ENCODE results near the gene ELMO1. TPM values are rescaled to one million over a fixed set of nuclear protein-coding genes. Genes with fewer than 3 reads are reported as not detected.
A peak's percentile ranks its signal among the peaks of the same experiment; 100 is the strongest.

The ELMO1 gene
- total and polyA plus RNA-seq, 4 donors = 6.7 to 51.5 (median 14.8) TPM

- no peak for TF ChIP-seq REST (IDR thresholded peaks at IDR 0.05)
- no peak for TF ChIP-seq HNF4A (conservative IDR thresholded peaks at IDR 0.05)
Observed at GRCh38 chr7:37098762-37099161, 349.9 kb downstream of the ELMO1 start (continued).

GRCh38 chr7:37097983-37098382 is 350.7 kb downstream of the ELMO1 start:
- H3K4me1 ChIP-seq (ENCODE audit: control insufficient read depth in 4 of 4, insufficient read depth in 4 of 4, low read length in 3 of 4) = peaks cover 3 to 22% (median 16%) of the 10 kb centered on the region in 4 donors
- no peak for TF ChIP-seq FOXA1 (IDR thresholded peaks at IDR 0.05)
- TF ChIP-seq JUND (IDR thresholded peaks at IDR 0.05) = no peak
- TF ChIP-seq RAD21 (IDR thresholded peaks at IDR 0.05) = no peak
- TF ChIP-seq TAF1 (conservative IDR thresholded peaks at IDR 0.05) = no peak
- no peak for TF ChIP-seq GABPA (IDR thresholded peaks at IDR 0.05 in 1 of 2, conservative IDR thresholded peaks at IDR 0.05 in 1 of 2)
- no peak for TF ChIP-seq FOXA2 (IDR thresholded peaks at IDR 0.05)
- DNase-seq (ENCODE audit: low spot score) = no peak
- no peaks in the 10 kb centered on the region for H3K27me3 ChIP-seq (ENCODE audit: control insufficient read depth in 4 of 4, insufficient read depth in 4 of 4, low read length in 3 of 4)
- no peak overlapping the region for H3K9ac ChIP-seq (ENCODE audit: low read depth in 1 of 2, low read length in 2 of 2)
- H3K4me3 ChIP-seq (ENCODE audit: low read depth in 1 of 3, low read length in 3 of 3) = no peak overlapping the region
- peaks cover 0 to 10% (median 1%) of the 10 kb centered on the region in 4 donors for H3K36me3 ChIP-seq (ENCODE audit: control insufficient read depth in 4 of 4, insufficient read depth in 3 of 4, low read depth in 1 of 4, low read length in 3 of 4)
- H3K9me3 ChIP-seq (ENCODE audit: control insufficient read depth in 4 of 4, low read length in 3 of 4) = no peaks in the 10 kb centered on the region
- 99% methylated on average over 1 of the region's 1 CpG for WGBS
- no peak overlapping the region for H3K27ac ChIP-seq (ENCODE audit: low read depth in 1 of 2, low read length in 2 of 2)

- 97% methylated on average over 8 of the region's 8 CpGs for WGBS
- Histone ChIP-seq H3K27ac (ENCODE audit: low read depth in 1 of 2, low read length in 2 of 2) (no peak overlapping the region), H3K36me3 (ENCODE audit: control insufficient read depth in 4 of 4, insufficient read depth in 3 of 4, low read depth in 1 of 4, low read length in 3 of 4) (peaks cover 0 to 10% (median 1%) of the 10 kb centered on the region in 4 donors), H3K9me3 (ENCODE audit: control insufficient read depth in 4 of 4, low read length in 3 of 4) (no peaks in the 10 kb centered on the region), H3K4me1 (ENCODE audit: control insufficient read depth in 4 of 4, insufficient read depth in 4 of 4, low read length in 3 of 4) (peaks cover 5 to 26% (median 18%) of the 10 kb centered on the region in 4 donors), H3K27me3 (ENCODE audit: control insufficient read depth in 4 of 4, insufficient read depth in 4 of 4, low read length in 3 of 4) (no peaks in the 10 kb centered on the region), H3K9ac (ENCODE audit: low read depth in 1 of 2, low read length in 2 of 2) (no peak overlapping the region), H3K4me3 (ENCODE audit: low read depth in 1 of 3, low read length in 3 of 3) (no peak overlapping the region)
- TF ChIP-seq ATF3 (IDR thresholded peaks at IDR 0.05) (no peak), FOXA1 (IDR thresholded peaks at IDR 0.05) (no peak), RAD21 (IDR thresholded peaks at IDR 0.05) (peak in 1 of 2 donors; percentile 13), SP1 (IDR thresholded peaks at IDR 0.05) (no peak)
- DNase-seq (ENCODE audit: low spot score) = no peak
Observed at GRCh38 chr7:37097276-37097675, 351.4 kb downstream of the ELMO1 start.

- Histone ChIP-seq H3K36me3 (ENCODE audit: control insufficient read depth in 4 of 4, insufficient read depth in 3 of 4, low read depth in 1 of 4, low read length in 3 of 4) (peaks cover 0 to 10% (median 1%) of the 10 kb centered on the region in 4 donors), H3K27me3 (ENCODE audit: control insufficient read depth in 4 of 4, insufficient read depth in 4 of 4, low read length in 3 of 4) (no peaks in the 10 kb centered on the region), H3K9me3 (ENCODE audit: control insufficient read depth in 4 of 4, low read length in 3 of 4) (no peaks in the 10 kb centered on the region), H3K27ac (ENCODE audit: low read depth in 1 of 2, low read length in 2 of 2) (no peak overlapping the region), H3K9ac (ENCODE audit: low read depth in 1 of 2, low read length in 2 of 2) (no peak overlapping the region), H3K4me1 (ENCODE audit: control insufficient read depth in 4 of 4, insufficient read depth in 4 of 4, low read length in 3 of 4) (peaks cover 5 to 26% (median 18%) of the 10 kb centered on the region in 4 donors), H3K4me3 (ENCODE audit: low read depth in 1 of 3, low read length in 3 of 3) (no peak overlapping the region)
- TF ChIP-seq MAX (IDR thresholded peaks at IDR 0.05) (no peak), RAD21 (IDR thresholded peaks at IDR 0.05) (no peak)
- no peak for DNase-seq (ENCODE audit: low spot score)
- WGBS = 98% methylated on average over 6 of the region's 6 CpGs
Observed at GRCh38 chr7:37096341-37096740, 352.3 kb downstream of the ELMO1 start.

Data from liver (tissue), 9 donors.